GM21360 (cell line): ENCODE data around the gene CXCR6.

Experiments
- ATAC-seq: cut with Tn5 transposase; IDR thresholded peaks from one replicate; pipeline ENCODE4 v1.9.1; 2021; ENCODE audit warnings: mild to moderate bottlenecking, moderate library complexity; ENCODE audit not compliant: unreplicated experiment

CXCR6 gene

DNA sequence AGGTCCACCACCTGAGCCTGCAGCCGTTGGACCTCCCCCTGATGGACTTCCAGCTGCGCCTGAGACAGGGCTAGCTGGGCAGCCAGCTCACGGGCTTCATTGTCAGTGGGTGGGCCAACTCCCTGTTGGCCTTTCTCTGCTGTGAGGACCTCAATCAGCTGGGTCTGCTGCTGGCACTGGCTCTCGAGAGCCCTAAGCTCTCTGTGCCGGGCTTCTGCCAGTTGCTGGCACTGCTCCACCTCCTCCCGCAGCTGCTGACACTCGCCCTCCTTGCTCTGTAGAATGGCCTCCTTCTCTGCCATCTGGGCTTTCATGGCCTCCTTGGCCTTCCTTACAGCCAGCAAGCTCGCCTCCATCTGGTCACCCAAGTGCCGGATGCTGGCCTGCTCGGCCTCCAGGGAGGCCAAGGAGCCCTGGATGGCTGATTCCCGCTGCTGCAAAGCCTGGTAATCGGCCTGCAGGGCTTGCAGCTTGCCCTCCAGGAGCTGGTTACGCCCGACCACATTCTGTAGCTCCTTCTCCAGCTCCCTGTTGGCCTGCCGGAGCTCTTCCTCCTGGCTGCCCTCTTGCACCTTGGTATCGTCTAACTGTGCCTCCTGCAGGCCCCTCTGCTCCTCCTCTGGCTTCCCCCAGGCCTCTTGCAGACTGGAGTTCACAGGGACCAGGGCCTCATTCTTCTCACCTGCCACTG is 23.8 kb downstream of the CXCR6 start:
- ATAC-seq: no peak

DNA sequence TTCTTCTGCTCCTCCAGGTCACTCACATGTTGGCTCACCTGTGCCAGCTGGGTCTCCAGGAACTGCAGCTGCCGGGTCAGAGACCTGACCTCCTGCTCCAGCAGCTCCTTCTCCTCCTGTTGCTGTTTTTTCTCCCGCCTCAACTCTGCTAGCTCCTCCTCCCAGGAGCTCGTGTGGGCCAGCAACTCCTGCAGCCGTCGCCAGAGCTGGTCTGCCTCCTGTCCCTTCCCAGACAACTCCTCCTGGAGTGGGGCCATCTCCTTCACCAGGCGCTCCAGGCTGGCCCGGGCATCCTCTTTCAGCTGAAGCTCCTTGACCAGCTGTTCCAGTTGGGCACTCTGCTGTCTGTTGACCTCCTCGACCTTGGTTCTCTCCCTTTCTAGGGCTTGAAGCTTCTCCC is 24.5 kb downstream of the CXCR6 start:
- ATAC-seq: no peak

GRCh38 chr3:45968149-45968548 is 24.9 kb downstream of the CXCR6 start:
- no peak for ATAC-seq

DNA sequence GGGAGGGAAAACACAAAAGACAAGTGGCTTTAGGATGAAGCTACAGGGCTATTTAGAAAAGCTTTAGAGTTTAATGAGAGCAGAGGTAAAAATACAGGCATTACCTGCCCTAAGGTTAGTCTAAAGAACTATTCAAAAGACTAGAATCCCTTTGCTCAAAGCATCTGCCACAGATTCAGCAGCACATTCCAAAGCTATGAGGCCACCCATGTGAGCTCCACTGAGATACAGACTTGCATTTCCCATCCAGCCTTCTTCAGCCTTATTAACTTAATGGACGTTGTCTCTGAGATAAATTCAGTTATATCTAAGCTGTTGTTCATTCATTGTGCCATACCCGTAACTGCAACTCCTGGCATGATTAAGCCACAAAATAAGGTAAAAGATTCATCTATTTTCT is 25.4 kb downstream of the CXCR6 start:
- ATAC-seq: no peak

- no peak for ATAC-seq
Observed at GRCh38 chr3:45969116-45969515, 25.9 kb downstream of the CXCR6 start.

- no peak for ATAC-seq
Observed at GRCh38 chr3:45969953-45970352, 26.7 kb downstream of the CXCR6 start.

DNA sequence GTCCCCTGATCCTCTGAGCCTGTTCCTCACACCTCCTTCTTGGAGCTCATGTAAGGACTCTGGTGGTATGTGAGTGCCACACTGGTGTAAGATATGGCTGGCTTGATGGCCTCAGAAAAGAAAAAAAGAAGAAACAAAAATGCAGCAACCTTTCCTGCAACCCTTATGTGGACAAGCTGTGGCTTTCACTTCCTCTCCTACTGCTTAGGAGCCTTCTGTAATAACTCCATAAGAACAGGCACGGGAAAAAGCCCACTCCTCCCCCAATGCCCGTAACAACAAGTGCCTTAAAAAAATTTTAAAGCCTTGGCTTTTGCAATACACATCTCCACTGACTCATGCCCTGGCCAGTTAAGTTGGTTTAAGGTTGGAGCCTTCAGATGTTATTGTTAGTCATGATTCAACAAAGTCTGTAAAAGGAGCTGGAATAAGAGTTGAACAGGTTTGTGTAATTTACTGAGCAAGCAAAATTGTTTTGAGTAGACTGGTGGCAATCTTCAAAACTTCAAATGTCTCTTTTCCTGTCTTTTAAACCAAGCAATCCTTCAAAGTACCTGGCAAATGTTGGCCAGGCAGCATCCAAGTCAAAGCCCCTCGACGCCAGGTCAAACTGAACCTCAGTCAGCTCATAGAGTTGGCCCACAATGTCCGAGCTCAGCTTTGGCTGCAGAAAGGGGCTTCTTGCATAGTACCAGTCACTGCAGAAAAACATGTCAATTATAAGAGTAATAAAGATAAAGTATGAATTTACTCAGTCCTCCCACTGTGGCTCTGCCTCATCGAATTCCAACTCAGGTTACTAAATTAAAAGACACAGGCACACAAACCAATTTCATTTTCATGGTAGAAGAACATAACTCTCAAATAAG is 29.5 kb downstream of the CXCR6 start:
- no peak for ATAC-seq

DNA sequence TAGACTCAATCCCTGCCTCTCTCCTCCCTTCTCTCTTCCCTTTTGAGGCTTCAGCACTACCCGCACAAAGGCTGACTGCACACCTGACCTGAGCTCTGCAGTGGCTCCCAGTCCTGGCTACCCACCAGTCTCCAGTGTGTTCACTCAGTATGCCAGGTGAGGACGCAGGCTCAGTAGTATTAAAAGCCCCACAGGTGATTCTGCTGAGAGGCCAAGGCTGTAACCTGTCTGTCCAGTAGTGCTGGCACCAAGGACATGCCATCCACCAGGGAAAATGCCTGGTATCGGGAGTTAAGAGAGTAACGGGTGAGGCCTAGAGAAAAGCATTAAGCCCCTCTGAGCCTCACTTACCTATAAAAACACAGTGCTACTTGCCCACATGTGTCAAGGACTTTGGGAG is 31.4 kb downstream of the CXCR6 start:
- ATAC-seq: no peak

DNA sequence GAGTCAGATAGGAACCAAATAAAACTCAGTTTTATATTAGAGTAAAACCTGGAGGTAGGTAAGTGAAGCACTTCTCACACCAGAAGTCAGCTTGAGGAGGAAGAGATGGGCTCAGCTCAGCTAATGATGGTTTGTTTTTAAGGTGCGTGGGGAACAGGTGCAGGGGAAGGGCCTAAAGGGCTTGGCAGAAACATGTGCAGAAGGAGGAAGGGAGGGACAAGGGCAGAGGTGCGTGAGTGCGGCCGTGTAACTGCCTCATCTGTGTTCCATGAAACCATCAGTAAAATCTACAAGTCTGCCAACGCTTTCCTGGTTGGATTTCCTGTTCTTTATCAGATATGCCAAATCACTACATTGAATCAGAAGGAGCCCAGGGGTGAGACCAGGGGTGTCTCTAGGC is 32.4 kb downstream of the CXCR6 start:
- ATAC-seq: no peak

GRCh38 chr3:45976191-45977091 is 33.2 kb downstream of the CXCR6 start:
- no peak for ATAC-seq

DNA sequence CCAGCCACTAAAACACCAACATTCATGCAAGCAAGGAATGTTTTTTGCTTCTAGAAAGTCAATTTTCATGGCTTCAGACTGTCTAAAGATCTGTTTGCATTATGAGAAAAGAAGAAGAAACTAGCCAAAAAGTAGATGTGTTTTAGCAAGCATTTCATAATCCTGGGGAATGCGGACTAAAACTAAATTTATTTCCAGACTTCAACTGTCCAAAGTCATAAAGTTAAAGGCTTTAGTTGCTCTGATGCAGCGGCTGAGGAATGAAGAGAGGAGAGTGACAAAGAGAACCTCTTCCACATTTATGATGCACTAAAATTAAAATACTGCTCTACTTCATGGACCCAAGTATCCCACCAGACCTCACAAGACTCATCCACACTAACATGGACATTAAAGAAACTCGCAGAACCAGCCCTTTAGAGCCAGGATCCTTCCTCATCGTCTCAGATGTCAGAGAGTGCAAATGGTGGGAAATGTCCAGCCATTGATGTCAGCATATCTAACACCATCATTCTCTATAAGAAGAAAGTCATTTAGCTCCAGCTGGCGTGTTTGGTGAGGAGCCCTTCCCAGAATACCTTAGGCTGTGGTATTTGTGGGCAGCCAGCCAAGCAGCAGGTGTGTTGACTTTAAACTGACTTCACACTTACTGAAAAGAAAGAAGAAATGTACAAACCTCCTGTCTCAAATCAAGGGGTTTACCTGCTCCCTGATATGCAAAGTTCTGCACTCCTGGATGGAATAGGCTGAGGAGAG is 34.9 kb downstream of the CXCR6 start:
- no peak for ATAC-seq

DNA sequence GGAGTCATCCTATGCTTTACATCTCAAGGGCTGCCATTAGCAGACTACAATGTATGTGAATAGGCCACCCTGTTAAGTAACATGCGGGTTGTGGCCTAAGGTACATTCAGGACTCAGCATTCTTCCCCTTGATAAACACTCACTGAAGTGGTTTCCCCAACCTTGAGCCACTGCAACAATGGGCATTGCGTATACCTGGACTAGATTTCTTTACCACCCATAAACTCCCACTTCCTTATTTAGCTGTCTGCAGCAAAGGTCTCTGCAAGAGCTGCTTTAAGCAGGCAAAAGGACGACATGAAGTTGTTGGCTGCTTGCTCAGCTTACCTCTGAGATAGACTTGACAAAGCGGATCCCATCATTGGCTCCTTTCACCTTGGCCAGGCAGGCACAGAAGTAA is 36.1 kb downstream of the CXCR6 start:
- no peak for ATAC-seq

GRCh38 chr3:45980229-45980813 is 37.1 kb downstream of the CXCR6 start:
- ATAC-seq: no peak

DNA sequence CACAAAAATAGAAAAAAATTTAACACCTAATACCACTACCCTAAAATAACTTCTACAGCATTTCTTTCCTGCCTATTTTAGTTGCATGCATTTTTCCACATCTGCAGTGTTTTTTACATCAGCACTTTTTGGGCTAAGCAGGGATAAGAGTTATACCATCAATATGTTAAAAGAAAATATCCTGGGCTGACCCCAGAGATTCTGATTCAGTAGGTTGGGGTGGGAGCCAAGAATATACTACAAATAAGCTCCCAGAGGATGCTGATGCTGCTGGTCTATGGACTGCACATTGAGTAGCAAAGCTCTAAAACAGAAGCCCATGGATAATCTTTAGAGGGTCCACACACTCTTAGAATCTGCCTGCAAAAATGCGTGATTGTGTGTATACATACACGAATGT is 37.6 kb downstream of the CXCR6 start:
- no peak for ATAC-seq

GRCh38 chr3:45981346-45982074 is 38.2 kb downstream of the CXCR6 start:
- ATAC-seq: no peak

DNA sequence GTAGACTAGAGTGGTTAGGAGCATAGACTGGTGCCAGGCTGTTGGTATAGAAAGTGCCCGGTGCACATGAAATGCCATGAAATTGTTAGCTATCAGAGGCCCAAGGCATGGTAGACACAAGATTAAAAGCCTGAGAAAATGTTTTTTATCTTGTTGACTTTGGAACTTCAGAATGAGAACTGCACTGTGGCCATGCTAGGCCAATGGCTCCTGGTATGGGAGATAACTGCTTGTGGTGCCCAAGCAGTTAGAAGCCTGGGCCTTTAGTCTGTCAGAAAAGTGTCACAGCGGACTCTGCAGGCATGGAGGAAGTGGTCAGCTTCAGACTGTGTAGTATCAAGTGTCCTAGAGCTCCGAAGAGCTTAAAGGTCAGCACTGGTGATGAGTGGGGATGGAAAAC is 40.5 kb downstream of the CXCR6 start:
- ATAC-seq: no peak

DNA sequence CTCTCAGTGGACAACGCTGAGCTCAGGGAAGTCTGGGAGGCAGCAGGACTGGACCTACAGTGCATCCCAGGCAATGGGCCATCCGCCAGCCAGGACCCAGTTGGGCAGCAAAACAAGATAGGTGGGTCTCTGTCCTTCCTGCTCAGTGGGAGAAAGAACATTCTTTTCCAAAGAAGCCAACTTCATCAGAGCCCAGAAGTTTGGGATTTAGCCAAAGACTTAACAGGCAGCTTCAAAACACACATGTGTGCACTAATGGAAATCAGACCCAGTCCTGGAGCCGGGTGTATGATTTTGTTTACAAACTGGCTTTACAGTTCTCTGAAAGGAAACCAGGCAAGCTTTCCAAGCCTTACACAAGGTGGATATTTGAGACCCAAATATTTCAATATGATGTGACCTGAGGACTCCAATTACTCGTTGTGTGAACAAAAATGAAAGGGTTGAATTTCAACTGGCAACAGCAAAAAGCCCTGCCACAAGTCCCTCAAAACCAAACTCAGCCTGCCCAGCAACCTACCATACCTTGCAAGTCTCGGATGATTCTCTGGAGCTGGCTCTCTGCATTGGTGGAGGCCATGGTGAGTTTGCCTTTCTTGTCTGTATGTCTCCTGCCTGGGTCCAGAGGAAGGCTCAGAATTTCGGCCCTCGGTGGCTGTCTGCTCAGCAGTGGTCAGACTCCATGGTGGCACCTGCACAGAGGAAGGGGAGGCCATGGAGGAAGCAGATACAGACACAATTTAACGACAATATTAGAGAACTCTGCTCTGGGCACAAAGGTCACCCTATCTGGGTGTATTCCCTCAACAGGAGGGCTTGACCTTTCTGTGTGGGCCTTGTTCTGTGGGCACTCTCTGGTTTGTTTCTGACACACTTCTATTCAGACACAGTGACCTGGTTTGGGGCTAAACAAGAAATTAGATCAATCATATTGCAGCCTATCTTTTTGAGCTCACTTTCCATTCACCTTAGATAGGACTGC is 41.4 kb downstream of the CXCR6 start:
- ATAC-seq: no peak

DNA sequence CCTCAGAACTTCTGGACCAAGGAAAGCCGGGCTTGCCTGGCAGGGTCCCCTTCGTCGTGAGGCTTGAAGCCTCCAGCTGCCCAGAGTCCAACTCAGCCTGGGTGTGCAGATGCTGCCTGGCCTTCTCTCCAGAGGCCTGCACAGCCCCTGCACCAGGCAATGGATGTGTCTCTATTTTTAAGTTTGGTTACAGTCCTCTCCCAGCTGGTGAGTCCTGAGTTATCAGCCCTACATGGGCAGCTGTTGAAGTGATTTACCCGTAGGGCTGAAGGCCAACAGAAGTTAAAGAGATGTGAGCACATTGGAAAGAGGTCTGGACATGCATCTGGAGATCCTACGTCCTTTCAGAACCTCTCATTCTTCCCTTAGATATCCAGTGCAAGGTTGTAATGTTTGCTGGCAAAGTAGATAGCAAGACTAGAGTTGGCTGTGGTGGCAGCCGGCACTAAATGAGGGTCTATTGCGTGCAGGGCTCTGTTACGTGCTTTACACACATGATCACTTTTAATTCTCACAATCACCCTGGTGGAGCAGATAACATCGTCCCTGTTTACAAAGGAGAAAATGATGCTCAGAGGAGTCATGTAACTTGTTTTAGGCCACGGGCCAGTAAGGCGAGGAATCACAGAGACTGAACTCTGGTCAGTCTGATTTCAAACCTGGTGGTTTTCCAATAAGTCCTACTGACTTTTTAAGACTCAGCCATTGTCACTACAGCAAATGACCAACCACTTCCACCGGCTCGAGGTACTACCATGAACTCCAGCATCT is 42.5 kb downstream of the CXCR6 start:
- ATAC-seq: no peak
